H1 (cell line): ENCODE results near the gene C1orf56. TPM values are rescaled to one million over a fixed set of nuclear protein-coding genes. Genes with fewer than 3 reads are reported as not detected.

Source experiments
- BACH1 ChIP-seq: IDR thresholded peaks from 2 replicates; pipeline ENCODE4 v1.6.1; 2012; ENCODE audit warnings: low read length, improper control_type of control experiment
- JUN ChIP-seq: IDR thresholded peaks from 2 replicates; pipeline ENCODE4 v1.6.1; 2011; ENCODE audit warnings: low read depth, mild to moderate bottlenecking, improper control_type of control experiment, low read length
- polyA plus RNA-seq, 7 experiments: library from polyadenylated mRNA; depleted of rRNA in 3 of 7; stranded (reverse) in 5 of 7; unstranded in 2 of 7; fragments of >200 nt in 5 of 7; fragments of 200-250 nt in 2 of 7; gene quantifications; 1 replicate in 5 of 7; 2 replicates in 1 of 7; 4 replicates in 1 of 7; pipeline versions ENCODE4 v1.2.1 to v1.2.3, GENCODE V29; 2011 to 2013; ENCODE audit warnings: missing spikeins in 2 of 7, mixed read lengths in 2 of 7
- total RNA-seq: library from RNA; stranded (reverse); fragmentation: NEBNext Ultra II Directional; extraction: Animal tissue kit (Norgen Biotek cat#: 25700); gene quantifications from 2 replicates; pipeline ENCODE4 v1.2.1, GENCODE V29; 2021
- TF ChIP-seq, protein P1 (sequence below): IDR thresholded peaks from 2 replicates; pipeline ENCODE4 v1.6.1; 2012; ENCODE audit warnings: inconsistent platforms

C1orf56 gene
- total and polyA plus RNA-seq, 2 of the 8 experiments (the other 6 are each of a cell fraction or from before 2014, with no cell fraction given): 3.0 to 3.4 TPM

DNA sequence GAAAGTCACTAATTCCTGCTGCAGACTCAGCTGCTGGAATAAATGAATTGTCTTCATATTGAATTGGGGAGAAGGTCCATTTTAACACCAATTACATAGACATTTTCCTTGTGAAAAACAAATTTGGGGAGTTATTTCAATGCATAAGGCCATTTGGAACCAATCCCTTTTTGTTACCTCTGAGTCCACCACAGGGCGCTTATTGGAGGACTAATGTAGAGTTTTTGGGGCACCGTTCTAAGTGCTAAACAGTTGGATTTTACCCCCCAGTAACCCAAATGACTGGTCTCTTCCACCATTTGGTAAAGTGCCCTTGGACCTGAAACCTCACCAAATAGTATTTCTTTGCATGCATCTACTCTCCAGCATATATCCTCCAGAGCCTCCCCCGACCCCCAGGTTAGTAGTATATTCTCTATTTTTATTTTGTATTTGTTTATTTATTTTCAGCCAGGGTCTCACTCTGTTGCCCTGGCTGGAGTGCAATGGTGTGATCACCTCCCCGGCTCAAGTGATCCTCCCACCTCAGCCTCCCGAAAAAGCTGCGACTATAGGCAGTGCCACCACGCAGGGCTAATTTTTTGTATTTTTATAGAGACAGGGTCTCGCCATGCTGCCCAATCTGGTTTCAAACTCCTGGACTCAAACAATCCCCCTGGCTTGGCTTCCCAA is 37.7 kb upstream of the C1orf56 start (continued):
- TF ChIP-seq, protein P1, sequence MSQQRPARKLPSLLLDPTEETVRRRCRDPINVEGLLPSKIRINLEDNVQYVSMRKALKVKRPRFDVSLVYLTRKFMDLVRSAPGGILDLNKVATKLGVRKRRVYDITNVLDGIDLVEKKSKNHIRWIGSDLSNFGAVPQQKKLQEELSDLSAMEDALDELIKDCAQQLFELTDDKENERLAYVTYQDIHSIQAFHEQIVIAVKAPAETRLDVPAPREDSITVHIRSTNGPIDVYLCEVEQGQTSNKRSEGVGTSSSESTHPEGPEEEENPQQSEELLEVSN: no peak
- no peak for TF ChIP-seq JUN
- no peak for TF ChIP-seq BACH1
